Renal cortical epithelial cell (primary cell): ENCODE data around the gene HMGN1. TPM values are rescaled to one million over a fixed set of nuclear protein-coding genes. Genes with fewer than 3 reads are reported as not detected.

Experiments used
- DNase-seq: peaks from one replicate; pipeline ENCODE4 v3.0.0-alpha.2; 2011; ENCODE audit warnings: low read depth
- total RNA-seq: library from RNA; depleted of rRNA; stranded (reverse); fragments of >200 nt; gene quantifications from 2 replicates; pipeline ENCODE4 v1.2.3, GENCODE V29; 2014

Gene HMGN1
- total RNA-seq, 1 donor from 2014 or later: 258 TPM

GRCh38 chr21:39332175-39332574 lies 16.7 kb downstream of the HMGN1 start:
- DNase-seq: no peak

- DNase-seq: no peak
These were observed 18.9 kb downstream of the HMGN1 start for GRCh38 chr21:39330001-39330400.

- no peak for DNase-seq
These were observed 21.2 kb downstream of the HMGN1 start for GRCh38 chr21:39327727-39328126.

GRCh38 chr21:39326607-39327307 lies 22.1 kb downstream of the HMGN1 start:
- no peak for DNase-seq

GRCh38 chr21:39325458-39325857 lies 23.4 kb downstream of the HMGN1 start:
- no peak for DNase-seq

DNA sequence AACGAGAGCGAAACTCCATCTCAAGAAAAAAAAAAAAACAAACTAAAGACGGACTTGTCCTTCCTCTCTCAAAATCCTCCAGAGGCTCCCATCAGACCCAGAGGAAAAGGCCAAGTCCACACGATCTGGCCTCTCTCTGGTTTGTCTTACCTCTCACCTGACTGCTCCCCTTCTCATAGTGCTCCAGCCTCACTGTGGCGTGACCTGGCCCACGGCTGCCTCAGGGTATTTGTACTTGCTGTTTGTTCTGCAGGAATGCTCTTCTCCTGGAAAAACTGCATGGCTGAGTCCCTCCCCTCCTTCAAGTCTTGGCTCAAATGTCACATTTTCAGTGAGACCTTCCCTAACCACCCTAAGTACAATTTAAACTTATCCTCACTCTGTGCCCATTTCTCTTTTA lies 27.5 kb downstream of the HMGN1 start:
- DNase-seq: no peak

GRCh38 chr21:39319814-39320332 lies 29.0 kb downstream of the HMGN1 start:
- DNase-seq: no peak

GRCh38 chr21:39319251-39319756 lies 29.6 kb downstream of the HMGN1 start:
- no peak for DNase-seq

DNA sequence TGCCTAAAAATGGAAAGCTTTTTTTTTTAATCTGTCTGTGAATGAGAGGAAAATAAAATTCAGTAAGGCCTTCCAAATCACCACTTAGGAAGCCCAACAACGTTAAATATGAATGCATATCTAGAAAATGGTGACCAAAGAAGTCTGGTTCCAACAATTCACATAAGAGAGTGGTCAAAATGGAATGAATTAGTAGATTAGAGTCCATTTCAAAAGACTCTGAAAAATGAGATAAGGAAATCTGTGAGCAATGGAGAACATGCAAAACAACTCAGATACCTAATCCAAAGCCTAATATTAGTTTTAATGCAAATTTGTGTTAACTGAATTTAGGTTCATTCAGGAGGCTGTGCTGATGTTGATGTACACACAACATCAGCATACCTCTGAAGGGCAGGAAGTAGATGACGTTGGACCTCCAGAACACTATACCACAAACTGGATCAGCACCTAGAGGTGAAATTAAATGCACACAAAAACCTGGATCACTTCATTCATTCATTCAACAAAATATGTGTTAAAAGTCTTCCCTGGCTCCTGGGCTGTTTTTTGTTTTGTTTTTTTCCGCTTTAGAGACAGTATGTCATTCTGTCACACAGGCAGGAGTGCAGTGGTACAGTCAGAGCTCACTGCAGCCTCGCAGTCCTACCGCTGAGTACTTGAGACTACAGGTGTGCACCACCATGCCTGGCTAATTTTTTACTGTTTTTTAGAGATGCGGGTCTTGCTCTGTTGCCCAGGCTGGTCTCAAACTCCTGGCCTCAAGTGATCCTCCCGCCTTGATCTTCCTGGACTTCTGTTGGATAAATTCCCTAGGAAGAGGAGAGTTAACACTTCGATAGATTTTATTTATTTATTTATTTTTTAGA lies 30.6 kb downstream of the HMGN1 start:
- no peak for DNase-seq

DNA sequence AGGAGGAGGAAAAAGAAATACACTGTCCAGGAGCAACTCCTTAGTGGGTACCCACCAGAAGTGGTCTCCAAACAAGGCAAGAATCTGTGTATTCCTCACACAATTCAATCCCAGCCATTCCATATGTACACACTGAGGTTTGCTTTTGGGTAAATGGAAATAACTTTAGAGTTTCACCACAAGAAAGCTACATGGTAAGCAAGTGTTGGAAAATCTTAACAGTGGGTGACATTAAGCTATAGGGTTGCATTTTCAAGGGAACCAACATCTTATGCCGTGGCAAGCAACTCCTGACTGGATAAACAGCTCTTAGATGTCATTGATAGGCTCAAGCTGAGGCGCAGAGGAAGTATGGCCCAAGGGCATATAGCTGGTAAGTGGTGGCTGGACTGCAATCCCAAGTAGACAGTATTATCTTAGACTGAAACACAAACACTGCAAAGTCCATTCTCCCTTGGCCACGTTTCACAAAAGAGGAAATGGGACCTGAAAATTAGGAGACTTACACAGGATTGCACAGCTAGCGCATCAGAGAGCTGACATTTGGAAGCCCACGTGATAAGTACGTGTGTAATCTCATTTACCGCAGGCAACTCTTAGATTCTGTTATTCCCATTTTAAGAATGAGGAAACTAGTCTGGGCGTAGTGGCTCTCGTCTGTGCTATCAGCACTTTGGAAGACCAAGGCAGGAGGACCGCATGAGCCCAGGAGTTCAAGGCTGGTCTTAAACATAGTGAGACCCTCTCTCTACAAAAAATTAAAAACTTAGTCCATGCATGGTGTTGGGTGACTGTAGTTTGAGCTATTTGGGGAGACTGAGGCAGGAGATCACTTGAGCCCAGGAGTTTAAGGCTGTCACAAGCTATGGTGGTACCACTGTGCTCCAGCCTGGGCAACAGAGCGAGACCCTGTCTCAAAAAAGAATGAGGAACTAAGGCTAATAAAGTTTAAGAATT lies 31.5 kb downstream of the HMGN1 start:
- no peak for DNase-seq

DNA sequence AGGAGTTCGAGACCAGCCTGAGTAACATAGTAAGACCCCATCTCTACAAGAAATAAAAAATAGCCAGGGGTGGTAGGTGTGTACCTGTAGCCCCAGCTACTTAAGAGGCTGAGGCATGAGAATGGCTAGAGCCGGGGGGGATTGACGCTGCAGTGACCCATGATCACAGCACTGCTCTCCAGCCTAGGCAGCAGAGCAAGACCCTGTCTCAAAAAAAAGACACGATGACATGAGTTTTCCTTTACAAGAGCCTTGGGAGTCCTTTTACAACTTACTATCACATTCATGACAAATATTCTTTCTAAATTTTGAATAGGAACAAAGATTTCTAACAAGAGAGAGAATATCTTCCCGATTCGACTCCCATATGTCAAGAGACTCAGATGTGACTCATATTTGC lies 32.2 kb downstream of the HMGN1 start:
- DNase-seq: no peak

DNA sequence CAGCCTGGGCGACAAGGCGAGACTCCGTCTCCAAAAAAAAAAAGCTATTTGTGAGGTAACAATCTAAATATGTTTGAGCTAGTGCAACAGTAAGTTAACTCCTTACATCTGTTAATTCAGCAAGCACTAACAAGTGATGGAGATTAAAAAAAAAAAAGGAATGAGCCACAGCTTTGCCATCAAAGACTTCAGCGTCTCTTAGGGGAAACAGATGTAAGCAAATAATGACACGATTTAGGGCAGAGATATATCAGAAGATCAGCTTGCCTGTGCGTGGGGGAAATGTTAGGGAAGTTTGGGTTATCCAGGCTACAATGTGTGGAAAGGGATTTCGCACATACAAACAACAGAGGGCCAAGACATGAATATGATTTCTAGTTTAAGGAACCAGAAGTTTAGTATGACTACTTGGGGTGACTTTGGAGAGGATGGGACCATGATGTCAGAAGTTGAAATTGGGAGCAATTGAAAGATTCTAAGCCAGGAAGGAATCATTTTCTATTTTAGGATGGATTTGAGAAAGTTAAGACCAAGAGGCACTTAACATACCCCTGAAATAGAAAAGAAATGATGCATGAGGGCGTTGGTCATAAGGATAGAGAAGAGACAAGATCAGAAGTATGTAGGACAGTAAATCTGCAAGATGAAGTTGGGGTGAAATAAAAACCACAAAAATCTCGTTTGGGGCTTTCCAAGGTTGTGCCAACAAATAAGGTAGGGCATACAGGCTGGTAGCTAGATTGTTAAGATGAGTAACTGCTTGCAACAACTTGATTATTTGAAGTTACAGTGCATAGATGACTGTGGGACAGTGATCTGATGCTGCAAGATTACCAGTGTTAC lies 33.1 kb downstream of the HMGN1 start:
- DNase-seq: no peak

GRCh38 chr21:39314143-39315027 lies 34.5 kb downstream of the HMGN1 start:
- DNase-seq: peak; percentile 70

DNA sequence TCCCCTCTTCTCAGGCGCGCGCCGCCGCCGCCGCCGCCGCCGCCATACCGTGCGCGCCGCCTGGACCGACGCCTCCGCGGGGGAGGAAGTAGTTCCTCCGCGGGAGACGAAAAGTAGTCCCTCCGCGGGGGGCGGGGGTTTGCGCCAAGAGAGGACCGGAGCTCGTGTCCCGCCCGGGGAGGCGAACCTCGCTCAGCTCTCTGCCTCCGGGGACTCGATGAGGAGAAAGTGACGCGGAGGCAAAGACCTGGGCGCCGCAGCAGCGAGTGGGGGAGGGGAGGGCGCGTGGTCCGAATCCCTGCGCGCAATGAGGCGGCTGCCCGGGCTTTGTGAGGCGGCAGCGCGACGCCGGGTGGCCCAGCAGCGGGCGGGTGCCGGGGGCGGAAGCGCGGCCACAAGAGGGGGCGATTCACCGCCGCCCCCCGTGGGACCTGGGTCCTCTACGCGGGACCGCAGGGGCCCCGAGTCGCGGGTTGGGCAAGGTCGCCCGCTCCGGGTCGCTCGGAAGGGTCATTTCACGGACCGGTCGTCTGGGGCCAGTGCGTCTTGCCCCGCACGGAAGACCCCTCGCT lies 35.2 kb downstream of the HMGN1 start, which contains the start of gene BRWD1:
BRWD1 (minus strand) TSS at position 62 of the 572 bp plus-strand sequence. CDS start 141 bp downstream, outside the sequence.
- peak; percentile 26 for DNase-seq

- DNase-seq: no peak
These were observed 35.8 kb downstream of the HMGN1 start for GRCh38 chr21:39313042-39313570.

DNA sequence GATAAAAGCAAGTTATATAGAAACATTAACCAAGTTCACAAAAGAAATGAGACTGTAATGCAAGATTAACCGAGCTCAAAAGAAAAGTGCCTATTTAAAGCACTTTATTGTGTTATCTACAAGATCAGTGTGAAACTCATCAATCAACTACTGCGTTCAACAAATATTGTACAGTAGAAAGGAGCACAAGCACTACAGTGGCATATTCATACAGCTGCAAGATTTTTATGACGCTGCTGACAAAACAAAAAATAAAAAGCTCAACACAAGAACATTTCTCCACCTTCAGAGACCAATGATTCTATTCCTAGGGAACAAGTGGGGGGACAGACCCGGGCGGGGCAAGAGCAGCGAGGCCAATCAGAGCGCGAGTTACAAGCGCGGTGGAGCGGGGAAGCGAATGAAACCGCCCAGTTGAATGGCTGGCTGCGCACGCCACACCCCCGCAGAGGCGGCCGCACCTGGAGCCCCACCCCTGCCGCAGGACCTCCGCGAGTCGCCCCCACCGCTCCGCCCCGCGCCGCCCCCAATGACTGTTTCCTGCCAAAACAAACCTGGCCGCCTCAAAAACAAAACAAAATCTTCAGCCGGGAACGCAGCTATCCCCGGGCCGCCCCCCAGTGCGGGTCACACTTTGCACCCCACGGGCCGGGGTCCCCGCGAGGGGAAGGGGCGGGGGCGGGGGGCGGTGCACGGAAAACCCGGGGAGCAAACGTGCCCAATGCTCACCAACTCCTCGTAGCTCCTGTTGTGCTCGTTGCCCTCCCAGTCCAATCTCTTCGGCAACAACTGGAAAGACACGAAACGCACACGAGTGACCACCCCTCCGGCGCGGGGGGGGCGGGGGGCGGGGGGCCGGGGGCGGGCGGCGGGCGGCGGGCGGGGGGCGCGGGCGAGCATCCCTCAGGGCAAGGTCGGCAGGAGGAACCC lies 36.5 kb downstream of the HMGN1 start:
- DNase-seq: peak; percentile 72

DNA sequence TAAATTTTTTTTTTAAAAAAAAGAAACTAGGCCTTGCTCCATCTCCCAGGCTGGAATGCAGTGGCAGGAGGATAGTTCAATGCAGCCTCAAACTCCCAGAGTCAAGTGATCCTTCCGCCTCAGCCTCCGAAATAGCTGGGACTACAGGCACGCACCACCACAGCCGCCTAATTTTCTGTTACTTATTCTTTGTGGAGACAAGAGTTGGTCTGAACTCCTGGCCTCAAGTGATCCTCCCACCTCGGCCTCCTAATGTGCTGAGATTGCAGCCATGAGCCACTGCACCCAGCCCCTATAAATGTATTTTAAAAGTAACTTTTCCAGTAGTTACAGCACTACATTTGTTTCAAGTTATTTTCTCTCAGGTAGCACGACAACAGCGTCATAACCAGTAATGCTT lies 37.7 kb downstream of the HMGN1 start:
- no peak for DNase-seq

DNA sequence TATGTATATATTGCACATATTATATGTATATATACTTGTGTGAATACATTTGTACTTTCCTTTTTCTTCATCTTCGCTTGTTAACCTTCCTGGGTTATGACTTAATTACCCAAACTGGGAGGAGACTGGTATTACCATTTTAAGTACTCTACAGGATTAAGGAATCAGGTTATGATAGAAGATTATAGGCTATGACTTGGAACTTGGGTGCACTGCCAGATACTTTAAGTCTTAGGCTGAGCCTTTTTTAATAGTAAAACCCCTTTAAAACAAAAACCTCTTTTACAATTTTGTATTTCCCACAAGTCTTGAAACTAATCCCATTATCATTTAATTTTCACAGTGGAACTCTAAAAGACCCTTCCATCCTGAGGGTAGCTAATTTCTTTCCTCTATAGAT lies 41.4 kb downstream of the HMGN1 start:
- DNase-seq: no peak
